ENCODE measurements around the gene OLFML1.

The OLFML1 gene

DNA sequence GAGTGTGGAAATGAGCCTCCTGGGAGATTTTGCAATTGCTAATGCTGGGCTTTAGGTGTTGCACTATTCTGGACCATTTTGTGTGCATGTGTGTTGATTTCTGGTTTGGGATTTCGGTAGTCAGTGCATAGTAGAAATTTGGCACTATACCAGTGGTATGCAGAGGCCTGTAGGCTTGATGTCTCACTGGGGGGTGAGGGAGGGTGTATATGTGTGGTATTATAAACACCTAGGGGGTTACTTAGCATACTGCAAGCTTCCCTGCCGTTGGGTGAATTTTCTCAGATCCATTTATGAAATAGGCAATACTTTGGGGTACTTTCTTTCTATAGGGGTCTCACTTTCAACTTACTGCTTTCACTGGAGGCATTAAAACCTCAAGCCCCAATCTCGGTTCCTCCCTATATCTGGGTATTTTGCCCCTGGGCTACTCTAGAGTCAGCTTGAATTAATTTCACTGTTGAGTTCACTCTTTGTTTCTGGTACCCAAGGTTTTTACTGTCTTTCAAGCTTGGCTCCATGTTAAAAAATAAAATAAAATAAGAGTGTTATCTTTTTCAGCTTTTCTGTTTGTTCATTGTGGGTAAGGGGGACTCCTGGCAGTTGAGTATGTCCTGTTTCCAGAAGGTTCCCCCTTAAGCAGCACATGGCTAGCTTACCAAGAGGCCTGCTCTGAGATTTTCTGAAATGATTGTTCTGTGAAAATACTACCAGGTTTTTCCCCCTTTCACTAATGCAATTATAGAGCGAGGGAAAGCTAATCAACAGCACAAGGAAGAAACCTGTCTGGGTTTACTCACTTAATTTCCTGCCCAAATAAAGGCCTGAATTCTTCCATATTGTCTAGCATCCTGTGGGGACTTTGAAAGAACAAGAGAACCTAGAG lies 74.3 kb downstream of the OLFML1 start:
- DNase-seq (ENCODE audit: low read depth) = no peak

Data from activated gamma-delta T cell treated with anti-CD3 and anti-CD28 coated beads, Interleukin-2, amount 50 U/mL, for 16 hours (primary cell).